NT2/D1 (cell line): Measurements from ENCODE around the gene FBXL17.

Experiments used
- SUZ12 ChIP-seq: IDR thresholded peaks from 2 replicates; pipeline ENCODE4 v1.6.1; 2011; ENCODE audit not compliant: insufficient read length, insufficient read depth; ENCODE audit errors: extremely low read depth
- YY1 ChIP-seq: IDR thresholded peaks from 2 replicates; pipeline ENCODE4 v1.6.1; 2011; ENCODE audit not compliant: insufficient read length, insufficient read depth
- ZNF274 ChIP-seq: IDR thresholded peaks from 2 replicates; pipeline ENCODE4 v1.6.1; 2011; ENCODE audit warnings: mild to moderate bottlenecking, low read depth, low read length

DNA sequence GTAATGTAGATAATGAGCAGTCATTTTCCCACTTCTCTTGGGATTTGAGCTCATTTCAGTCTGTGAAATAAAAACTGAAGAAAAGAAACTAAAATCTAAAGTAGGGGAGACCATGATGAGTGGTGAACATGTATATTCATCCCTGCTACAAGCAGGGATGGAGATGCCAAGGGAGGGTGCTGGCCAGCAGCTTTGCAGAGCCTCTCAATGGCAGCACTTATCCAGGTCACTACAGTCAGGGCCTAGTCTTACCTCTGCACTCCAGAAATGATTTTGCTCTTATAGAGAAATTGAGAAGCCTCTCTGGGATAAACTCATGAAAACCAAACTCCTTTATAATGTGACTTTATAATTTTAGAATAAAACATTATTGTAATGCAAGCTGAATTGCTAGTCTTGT lies 317.6 kb downstream of the FBXL17 start:
- TF ChIP-seq ZNF274 (no peak), YY1 (no peak), SUZ12 (no peak)
